Measurements from ENCODE around the gene BRD9.

Gene BRD9

GRCh38 chr5:864492-865167 lies 28.0 kb downstream of the BRD9 start:
- no peak for TF ChIP-seq CTCF (IDR thresholded peaks at IDR 0.05; ENCODE audit: low read depth, low read length)
- DNase-seq (ENCODE audit: extremely low read depth, low read depth), result no peak

- no peak for DNase-seq (ENCODE audit: extremely low read depth, low read depth)
- TF ChIP-seq CTCF (IDR thresholded peaks at IDR 0.05; ENCODE audit: low read depth, low read length), result no peak
These were observed 29.3 kb downstream of the BRD9 start for GRCh38 chr5:863244-863805.

GRCh38 chr5:862367-863243 lies 30.0 kb downstream of the BRD9 start:
- DNase-seq (ENCODE audit: extremely low read depth, low read depth), result no peak
- TF ChIP-seq CTCF (IDR thresholded peaks at IDR 0.05; ENCODE audit: low read depth, low read length), result no peak

- DNase-seq (ENCODE audit: extremely low read depth, low read depth), result no peak
- TF ChIP-seq CTCF (IDR thresholded peaks at IDR 0.05; ENCODE audit: low read depth, low read length), result no peak
These were observed 30.9 kb downstream of the BRD9 start for GRCh38 chr5:861442-862366.

- DNase-seq (ENCODE audit: extremely low read depth, low read depth), result no peak
- no peak for TF ChIP-seq CTCF (IDR thresholded peaks at IDR 0.05; ENCODE audit: low read depth, low read length)
These were observed 32.0 kb downstream of the BRD9 start for GRCh38 chr5:860506-861150.

- TF ChIP-seq CTCF (IDR thresholded peaks at IDR 0.05; ENCODE audit: low read depth, low read length), result no peak
- no peak for DNase-seq (ENCODE audit: extremely low read depth, low read depth)
These were observed 32.8 kb downstream of the BRD9 start for GRCh38 chr5:859798-860296.
